ENCODE data around the gene ZNF276.
"Not testable (repeated sequence)": the region's sequence is repeated elsewhere in the genome, so short reads cannot be mapped to it uniquely, and the experiment has no call there.

ZNF276 gene

DNA sequence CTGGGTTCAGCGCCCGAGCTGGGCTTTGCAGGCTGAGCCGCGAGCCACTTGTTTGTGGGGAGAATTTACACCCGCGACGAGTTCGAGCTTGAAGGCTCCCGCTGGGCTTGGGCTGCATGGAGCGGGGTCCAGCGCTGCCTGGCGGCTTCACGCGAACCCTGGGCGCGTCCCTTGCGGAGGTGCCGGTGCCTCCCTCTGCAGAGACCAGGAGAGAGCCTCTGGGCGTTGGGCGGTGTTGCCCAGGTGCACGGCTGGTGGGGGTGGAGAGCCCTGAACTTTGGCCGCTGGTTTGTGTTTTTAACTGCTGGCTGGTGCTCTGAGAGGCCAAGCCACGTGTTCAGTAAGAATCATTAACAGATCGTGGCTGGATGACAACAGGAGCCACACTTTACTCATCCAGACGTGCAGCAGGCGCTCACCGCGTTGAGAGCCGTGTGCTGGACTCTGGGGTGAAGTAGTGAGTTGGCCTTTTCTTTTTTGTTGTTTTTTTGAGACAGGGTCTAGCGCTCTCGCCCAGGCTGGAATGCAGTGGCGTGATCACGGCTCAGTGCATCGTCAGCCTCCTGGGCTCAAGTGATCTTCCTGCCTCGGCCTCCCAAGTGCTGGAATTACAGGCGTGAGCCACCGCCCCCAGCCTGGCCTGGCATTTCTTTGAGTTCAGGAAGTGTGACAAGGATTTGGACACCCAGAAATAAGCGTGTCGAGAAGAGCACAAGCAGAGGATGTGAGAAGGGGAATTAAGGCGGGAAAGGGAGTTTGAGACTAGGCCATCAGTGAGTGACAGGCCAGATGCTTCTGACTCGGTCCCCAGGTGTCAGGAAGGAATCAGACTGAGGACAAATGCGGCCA, 34.0 kb upstream of the ZNF276 start:
- no peak for FAIRE-seq
- TF ChIP-seq, protein P1, sequence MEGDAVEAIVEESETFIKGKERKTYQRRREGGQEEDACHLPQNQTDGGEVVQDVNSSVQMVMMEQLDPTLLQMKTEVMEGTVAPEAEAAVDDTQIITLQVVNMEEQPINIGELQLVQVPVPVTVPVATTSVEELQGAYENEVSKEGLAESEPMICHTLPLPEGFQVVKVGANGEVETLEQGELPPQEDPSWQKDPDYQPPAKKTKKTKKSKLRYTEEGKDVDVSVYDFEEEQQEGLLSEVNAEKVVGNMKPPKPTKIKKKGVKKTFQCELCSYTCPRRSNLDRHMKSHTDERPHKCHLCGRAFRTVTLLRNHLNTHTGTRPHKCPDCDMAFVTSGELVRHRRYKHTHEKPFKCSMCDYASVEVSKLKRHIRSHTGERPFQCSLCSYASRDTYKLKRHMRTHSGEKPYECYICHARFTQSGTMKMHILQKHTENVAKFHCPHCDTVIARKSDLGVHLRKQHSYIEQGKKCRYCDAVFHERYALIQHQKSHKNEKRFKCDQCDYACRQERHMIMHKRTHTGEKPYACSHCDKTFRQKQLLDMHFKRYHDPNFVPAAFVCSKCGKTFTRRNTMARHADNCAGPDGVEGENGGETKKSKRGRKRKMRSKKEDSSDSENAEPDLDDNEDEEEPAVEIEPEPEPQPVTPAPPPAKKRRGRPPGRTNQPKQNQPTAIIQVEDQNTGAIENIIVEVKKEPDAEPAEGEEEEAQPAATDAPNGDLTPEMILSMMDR (IDR thresholded peaks at IDR 0.05; ENCODE audit: insufficient read depth, missing control alignments) = no peak
- DNase-seq (ENCODE audit: insufficient read length, low spot score) = no peak

DNA sequence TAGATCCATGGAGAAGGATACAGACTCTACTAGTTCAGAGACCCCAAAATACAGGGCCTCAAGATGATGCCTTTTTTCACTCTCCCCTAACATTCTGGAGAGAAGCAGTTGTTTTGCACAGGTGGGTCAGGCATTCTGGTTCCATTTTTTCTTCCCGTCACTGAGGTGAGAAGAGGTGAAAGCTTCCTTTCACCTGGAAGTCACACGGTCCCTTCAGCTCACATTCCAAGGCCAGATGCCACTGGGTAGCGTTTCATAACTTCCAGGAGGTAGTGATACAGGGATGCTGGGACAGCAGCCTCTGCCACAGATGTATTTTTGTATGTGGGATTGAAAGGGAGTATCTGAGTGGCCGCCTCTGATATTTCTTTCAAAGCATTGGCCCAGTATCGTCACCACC, 32.9 kb upstream of the ZNF276 start:
- FAIRE-seq (no peak), DNase-seq (ENCODE audit: insufficient read length, low spot score) (no peak)
- TF ChIP-seq, protein P1 (IDR thresholded peaks at IDR 0.05; ENCODE audit: insufficient read depth, missing control alignments) = no peak

- FAIRE-seq (no peak), DNase-seq (ENCODE audit: insufficient read length, low spot score) (no peak)
- TF ChIP-seq, protein P1 (IDR thresholded peaks at IDR 0.05; ENCODE audit: insufficient read depth, missing control alignments) = no peak
Measured at GRCh38 chr16:89689142-89689541, 32.2 kb upstream of the ZNF276 start.

DNA sequence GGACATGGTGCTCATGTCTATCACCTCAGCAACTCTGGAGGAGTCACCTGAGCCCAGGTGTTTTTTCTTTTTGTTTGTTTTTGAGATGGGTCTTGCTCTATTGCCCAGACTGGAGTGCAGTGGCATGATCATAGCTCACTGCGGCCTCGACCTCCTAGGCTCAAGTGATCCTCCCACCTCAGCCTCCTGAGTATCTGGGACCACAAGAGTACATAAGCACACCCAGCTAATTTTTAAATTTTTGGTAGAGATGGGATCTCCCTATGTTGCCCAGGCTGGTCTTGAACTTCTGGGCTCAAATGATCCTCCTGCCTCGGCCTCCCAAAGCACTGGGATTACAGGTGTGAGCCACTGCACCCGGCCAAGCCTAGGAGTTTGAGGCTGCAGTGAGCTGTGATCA, 31.7 kb upstream of the ZNF276 start:
- not testable (repeated sequence) for DNase-seq (ENCODE audit: insufficient read length, low spot score); FAIRE-seq

DNA sequence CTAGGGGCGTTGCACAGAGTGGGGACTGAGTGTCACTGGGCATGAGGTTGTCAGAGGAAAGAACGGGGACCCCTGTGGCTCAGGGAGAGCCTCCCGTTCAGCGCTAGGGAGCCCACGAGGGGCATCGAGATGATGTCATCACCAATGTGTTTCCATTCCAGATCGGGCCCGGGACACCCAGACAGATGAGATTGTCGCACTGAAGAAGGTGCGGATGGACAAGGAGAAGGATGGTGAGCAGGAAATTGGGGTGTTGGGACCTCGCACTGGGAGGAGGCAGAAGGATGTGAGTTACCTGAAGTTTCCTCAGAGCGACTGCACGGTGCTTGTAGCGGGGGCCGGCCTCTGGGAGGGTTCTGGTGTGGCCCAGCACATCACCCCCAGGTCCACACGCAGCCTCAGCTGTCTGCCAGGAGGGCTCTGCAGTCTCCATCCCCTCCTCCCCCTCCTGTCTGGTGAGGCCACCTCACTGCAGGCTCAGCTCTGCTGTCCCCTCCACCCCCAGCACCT, 30.9 kb upstream of the ZNF276 start:
- TF ChIP-seq, protein P1 (IDR thresholded peaks at IDR 0.05; ENCODE audit: insufficient read depth, missing control alignments) = no peak
- FAIRE-seq (no peak), DNase-seq (ENCODE audit: insufficient read length, low spot score) (no peak)

DNA sequence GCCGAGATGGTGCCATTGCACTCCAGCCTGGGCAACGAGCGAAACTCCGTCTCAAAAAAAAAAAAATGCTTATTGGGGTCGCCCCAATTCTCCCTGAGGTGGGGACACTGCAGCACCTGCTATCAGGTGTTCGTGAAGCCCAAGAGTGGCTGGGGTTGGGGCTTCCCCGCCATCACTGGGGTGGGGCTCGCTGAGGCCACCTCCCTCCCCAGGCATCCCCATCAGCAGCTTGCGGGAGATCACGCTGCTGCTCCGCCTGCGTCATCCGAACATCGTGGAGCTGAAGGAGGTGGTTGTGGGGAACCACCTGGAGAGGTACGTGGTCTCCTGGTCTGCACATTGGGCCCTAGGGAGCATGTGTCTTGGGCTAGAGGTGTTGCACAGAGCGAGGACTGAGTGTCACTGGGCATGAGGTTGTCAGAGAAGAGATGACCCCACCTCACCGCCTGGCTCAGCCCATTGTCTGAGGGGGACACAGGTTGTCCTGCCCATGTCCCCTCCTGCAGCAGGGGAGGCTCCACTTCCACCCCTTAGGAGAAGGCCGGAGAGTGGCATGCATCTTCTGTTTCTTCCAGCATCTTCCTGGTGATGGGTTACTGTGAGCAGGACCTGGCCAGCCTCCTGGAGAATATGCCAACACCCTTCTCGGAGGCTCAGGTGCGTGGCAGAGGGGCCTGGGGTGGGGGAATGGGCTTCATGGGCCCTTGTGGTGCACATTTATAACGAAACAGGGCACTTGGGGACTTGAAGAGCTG, 29.9 kb upstream of the ZNF276 start:
- FAIRE-seq = no peak
- no peak for DNase-seq (ENCODE audit: insufficient read length, low spot score)
- TF ChIP-seq, protein P1 (IDR thresholded peaks at IDR 0.05; ENCODE audit: insufficient read depth, missing control alignments) = no peak

GRCh38 chr16:89691986-89692569, 29.3 kb upstream of the ZNF276 start:
- DNase-seq (ENCODE audit: insufficient read length, low spot score) = no peak
- TF ChIP-seq, protein P1 (IDR thresholded peaks at IDR 0.05; ENCODE audit: insufficient read depth, missing control alignments) = no peak
- no peak for FAIRE-seq
